ENCODE results near the gene SYNE1. TPM values are rescaled to one million over a fixed set of nuclear protein-coding genes. Genes with fewer than 3 reads are reported as not detected.

The SYNE1 gene
- total RNA-seq, 4 donors from 2014 or later: 411 to 622 (median 490) TPM

DNA sequence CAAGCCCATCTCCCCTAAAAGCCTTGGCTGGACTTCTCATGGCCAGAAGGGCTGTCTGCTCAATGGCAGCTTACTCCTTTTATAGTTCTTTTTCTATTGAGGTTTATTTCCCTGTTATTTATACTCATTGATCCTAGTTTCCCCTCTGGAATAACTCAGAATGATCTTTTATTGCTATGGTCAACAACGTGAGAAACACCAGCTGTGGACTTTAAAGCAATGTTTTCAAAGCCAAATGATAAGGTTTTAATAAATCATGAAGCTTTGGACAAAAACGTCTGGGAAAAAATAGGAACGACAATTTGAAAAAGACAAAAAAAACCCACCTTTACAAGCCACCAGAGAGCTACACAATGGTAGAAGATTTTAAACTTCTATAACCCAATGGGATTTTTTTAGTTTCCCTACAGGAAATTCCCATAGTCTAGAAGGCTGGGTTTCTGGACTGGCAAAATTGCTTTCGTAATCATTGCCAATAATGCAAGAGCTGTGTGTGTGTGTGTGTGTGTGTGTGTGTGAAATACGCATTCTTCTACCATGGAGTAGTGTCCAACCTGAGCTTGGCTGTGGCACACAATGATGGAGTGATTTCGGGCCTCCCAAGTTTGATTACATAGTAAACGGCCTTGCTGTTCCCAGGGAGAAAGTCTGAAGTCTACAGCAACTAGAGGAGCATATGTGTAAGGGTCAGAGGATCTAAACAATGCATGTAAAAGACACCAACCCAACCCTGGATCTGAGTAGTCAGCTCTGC lies 396.0 kb downstream of the SYNE1 start:
- Histone ChIP-seq H3K27ac (no peak overlapping the region), H3K36me3 (peaks cover 57 to 67% of the 10 kb centered on the region in 2 donors), H3K27me3 (no peaks in the 10 kb centered on the region), H3K4me3 (replicated peaks in 1 of 3) (no peak overlapping the region), H3K9me3 (no peaks in the 10 kb centered on the region), H3K4me1 (peaks cover 14 to 17% of the 10 kb centered on the region in 2 donors)
- intact Hi-C loops (cut with DNase I): no loop called here
- no peak for DNase-seq
- WGBS, 2 donors: 87 to 89% methylated on average over 7 of the region's 7 CpGs
- no peak for TF ChIP-seq CTCF (IDR thresholded peaks at IDR 0.05)
- no peak for TF ChIP-seq POLR2A (IDR thresholded peaks at IDR 0.05)

DNA sequence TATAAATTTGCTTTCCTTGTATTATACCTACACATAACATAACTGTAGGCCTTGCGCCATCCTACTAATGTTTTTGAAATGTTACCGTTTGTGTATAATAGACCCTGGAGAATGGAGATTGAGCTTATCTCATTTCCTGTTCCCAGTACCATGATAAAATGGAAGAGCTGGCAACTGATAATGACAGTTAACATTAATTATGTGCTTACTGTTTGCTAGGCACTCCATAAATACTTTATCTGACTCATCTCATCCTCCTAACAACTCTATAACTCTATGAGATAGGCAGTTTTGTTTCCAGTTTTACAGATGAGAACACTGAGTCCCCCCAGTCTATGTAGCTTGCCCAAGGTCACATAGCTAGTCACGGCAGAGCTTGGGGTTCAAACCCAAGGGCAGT lies 396.7 kb downstream of the SYNE1 start:
- peaks cover 64 to 67% of the 10 kb centered on the region in 2 donors for H3K36me3 ChIP-seq
- no peak overlapping the region for H3K4me3 ChIP-seq (replicated peaks in 1 of 3)
- no peak overlapping the region for H3K27ac ChIP-seq
- H3K4me1 ChIP-seq: peaks cover 8 to 12% of the 10 kb centered on the region in 2 donors
- no peaks in the 10 kb centered on the region for H3K27me3 ChIP-seq
- intact Hi-C loops (cut with DNase I): no loop called here
- WGBS, 2 donors: 92 to 93% methylated on average over 3 of the region's 3 CpGs
- no peak for DNase-seq
- TF ChIP-seq CTCF (IDR thresholded peaks at IDR 0.05) (no peak), POLR2A (IDR thresholded peaks at IDR 0.05) (no peak)
- no peaks in the 10 kb centered on the region for H3K9me3 ChIP-seq

- Histone ChIP-seq H3K27me3 (no peaks in the 10 kb centered on the region), H3K4me3 (replicated peaks in 1 of 3) (no peak overlapping the region), H3K4me1 (no peaks in the 10 kb centered on the region), H3K36me3 (peaks cover 73 to 80% of the 10 kb centered on the region in 2 donors), H3K9me3 (no peaks in the 10 kb centered on the region), H3K27ac (no peak overlapping the region)
- no peak for TF ChIP-seq CTCF (IDR thresholded peaks at IDR 0.05)
- no peak for TF ChIP-seq POLR2A (IDR thresholded peaks at IDR 0.05)
- WGBS, 2 donors: 92 to 94% methylated on average over 8 of the region's 8 CpGs
- no peak for DNase-seq
- intact Hi-C loops (cut with DNase I): no loop called here
Observed at GRCh38 chr6:152236370-152237097, 400.6 kb downstream of the SYNE1 start.

DNA sequence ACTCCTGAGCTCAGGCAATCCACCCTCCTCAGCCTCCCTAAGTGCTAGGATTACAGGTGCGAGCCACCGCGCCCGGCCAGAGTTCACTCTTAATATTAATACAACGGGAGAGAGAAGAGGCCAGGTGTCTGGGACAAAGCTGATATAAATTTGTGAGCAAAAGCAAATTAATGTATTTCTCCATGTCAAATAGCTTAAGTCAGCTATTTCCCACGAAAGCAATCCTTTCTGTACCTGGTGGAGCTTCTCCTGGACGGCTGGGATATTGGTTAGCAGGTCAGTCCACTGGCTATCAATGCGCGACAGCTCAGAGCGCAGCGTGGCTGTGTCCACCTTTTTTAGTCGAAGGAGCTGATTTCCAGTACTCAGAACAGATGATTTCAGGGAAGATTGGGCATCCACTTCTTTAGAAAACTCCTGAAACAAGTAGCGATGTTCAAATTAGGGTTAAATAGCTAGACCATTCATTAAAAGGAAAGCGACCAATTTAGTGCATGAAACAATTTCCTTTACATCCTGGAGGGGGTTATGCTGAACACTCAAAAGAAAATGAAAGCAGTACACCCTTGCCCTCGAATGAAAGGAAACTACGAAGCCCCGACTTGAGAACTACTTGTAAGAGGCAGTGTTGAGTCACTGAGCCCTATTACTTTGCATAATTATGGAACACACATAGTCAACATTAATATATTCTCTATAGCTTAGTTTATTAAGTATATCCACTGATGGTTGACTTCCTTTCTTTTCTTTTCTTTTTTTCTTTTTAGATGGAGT lies 403.4 kb downstream of the SYNE1 start:
- Histone ChIP-seq H3K4me3 (replicated peaks in 1 of 3) (no peak overlapping the region), H3K4me1 (no peaks in the 10 kb centered on the region), H3K27ac (no peak overlapping the region), H3K27me3 (no peaks in the 10 kb centered on the region), H3K36me3 (peaks cover 56 to 72% of the 10 kb centered on the region in 2 donors), H3K9me3 (no peaks in the 10 kb centered on the region)
- 85 to 93% methylated on average over 17 of the region's 17 CpGs for WGBS, 2 donors
- TF ChIP-seq POLR2A (IDR thresholded peaks at IDR 0.05) (no peak), CTCF (IDR thresholded peaks at IDR 0.05) (no peak)
- DNase-seq: no peak
- intact Hi-C loops (cut with DNase I): no loop called here
